WTC11 (cell line): ENCODE data around the gene TRMU. TPM values are rescaled to one million over a fixed set of nuclear protein-coding genes. Genes with fewer than 3 reads are reported as not detected.
"Not testable (repeated sequence)": the region's sequence is repeated elsewhere in the genome, so short reads cannot be mapped to it uniquely, and the experiment has no call there.

Experiments
- ATAC-seq: fragments of 200-7000 bp; cut with Tn5 transposase; 2 replicates; pipeline ENCODE4 v1.10.0; 2021; ENCODE audit warnings: mild to moderate bottlenecking, moderate library complexity
- CTCF ChIA-PET: fragments of 300-600 bp; sonication (Branson Sonifier 250); formaldehyde crosslinking; loops from one replicate; lab custom pipeline; 2021; ENCODE audit warnings: antibody characterized with exemption; lab: Charles Lee
- POLR2A ChIA-PET: fragments of 350-600 bp; sonication (Branson Sonifier 250); formaldehyde crosslinking; loops from one replicate; lab custom pipeline; 2021; ENCODE audit warnings: antibody characterized with exemption; lab: Charles Lee
- DNase-seq: peaks from one replicate; pipeline ENCODE4 v3.0.0; 2021; ENCODE audit warnings: low spot score
- H3K27ac Mint-ChIP-seq: 2 replicates; pipeline ENCODE4 v1.8.0; 2021; ENCODE audit warnings: mixed read lengths
- H3K27me3 Mint-ChIP-seq: 2 replicates; pipeline ENCODE4 v1.8.0; 2021; ENCODE audit warnings: low read depth, mild to moderate bottlenecking, moderate library complexity, mixed read lengths
- H3K36me3 Mint-ChIP-seq: 2 replicates; pipeline ENCODE4 v1.8.0; 2021; ENCODE audit warnings: mixed read lengths
- H3K4me1 Mint-ChIP-seq: 2 replicates; pipeline ENCODE4 v1.8.0; 2022; ENCODE audit warnings: mixed read lengths
- H3K4me3 Mint-ChIP-seq: 2 replicates; pipeline ENCODE4 v1.8.0; 2021; ENCODE audit warnings: mild to moderate bottlenecking, moderate library complexity, mixed read lengths
- H3K9me3 Mint-ChIP-seq: 2 replicates; pipeline ENCODE4 v1.8.0; 2021; ENCODE audit warnings: mixed read lengths
- ARID4B ChIP-seq: sonication (generic); formaldehyde crosslinking; IDR thresholded peaks from 2 replicates; pipeline ENCODE4 v1.8.0; 2023; ENCODE audit warnings: missing genetic modification reagents, mild to moderate bottlenecking, borderline replicate concordance
- ATF6 ChIP-seq: sonication (generic); formaldehyde crosslinking; IDR thresholded peaks from 2 replicates; pipeline ENCODE4 v1.8.1; 2023; ENCODE audit warnings: mild to moderate bottlenecking, missing genetic modification reagents
- CREB1 ChIP-seq: sonication (generic); formaldehyde crosslinking; IDR thresholded peaks from 2 replicates; pipeline ENCODE4 v1.8.0; 2023; ENCODE audit warnings: mild to moderate bottlenecking, missing genetic modification reagents
- CTCF ChIP-seq: fragments of 200-600 bp; IDR thresholded peaks from 2 replicates; pipeline ENCODE4 v1.8.0; 2022; ENCODE audit warnings: antibody characterized with exemption
- E2F4 ChIP-seq: sonication (generic); formaldehyde crosslinking; IDR thresholded peaks from 2 replicates; pipeline ENCODE4 v1.8.1; 2022; ENCODE audit warnings: low read depth, mild to moderate bottlenecking, moderate library complexity, missing genetic modification reagents, borderline replicate concordance
- EMX1 ChIP-seq: fragments of 250-450 bp; sonication (Bioruptor Pico); IDR thresholded peaks from 2 replicates; pipeline ENCODE4 v1.8.0; 2021; ENCODE audit warnings: mild to moderate bottlenecking
- ETV6 ChIP-seq: sonication (generic); formaldehyde crosslinking; IDR thresholded peaks from 2 replicates; pipeline ENCODE4 v1.8.1; 2022; ENCODE audit warnings: mild to moderate bottlenecking, missing genetic modification reagents
- HMGA2 ChIP-seq: fragments of 250-450 bp; sonication (Bioruptor Pico); IDR thresholded peaks from 2 replicates; pipeline ENCODE4 v1.4.0; 2021; ENCODE audit warnings: mild to moderate bottlenecking, moderate library complexity
- JAZF1 ChIP-seq: fragments of 250-450 bp; sonication (Bioruptor Pico); IDR thresholded peaks from 2 replicates; pipeline ENCODE4 v1.9.0; 2021; ENCODE audit warnings: moderate library complexity, mild to moderate bottlenecking, inconsistent platforms
- MAX ChIP-seq: sonication (generic); formaldehyde crosslinking; IDR thresholded peaks from 2 replicates; pipeline ENCODE4 v1.8.0; 2022; ENCODE audit warnings: mild to moderate bottlenecking, missing genetic modification reagents
- NFYB ChIP-seq: sonication (generic); formaldehyde crosslinking; conservative IDR thresholded peaks from 2 replicates; pipeline ENCODE4 v1.8.0; 2022; ENCODE audit warnings: low read depth, missing genetic modification reagents
- TEAD4 ChIP-seq: sonication (generic); formaldehyde crosslinking; IDR thresholded peaks from 2 replicates; pipeline ENCODE4 v1.8.0; 2022; ENCODE audit warnings: mild to moderate bottlenecking, missing genetic modification reagents
- ZBTB43 ChIP-seq: sonication (generic); formaldehyde crosslinking; IDR thresholded peaks from 2 replicates; pipeline ENCODE4 v1.8.1; 2023; ENCODE audit warnings: mild to moderate bottlenecking, missing genetic modification reagents
- ZNF219 ChIP-seq: sonication (generic); formaldehyde crosslinking; IDR thresholded peaks from 2 replicates; pipeline ENCODE4 v1.8.0; 2023; ENCODE audit warnings: missing genetic modification reagents, mild to moderate bottlenecking, borderline replicate concordance
- ZNF232 ChIP-seq: sonication (generic); formaldehyde crosslinking; IDR thresholded peaks from 2 replicates; pipeline ENCODE4 v1.8.0; 2022; ENCODE audit warnings: mild to moderate bottlenecking, missing genetic modification reagents
- ZNF281 ChIP-seq: sonication (generic); formaldehyde crosslinking; IDR thresholded peaks from 2 replicates; pipeline ENCODE4 v1.8.0; 2023; ENCODE audit warnings: mild to moderate bottlenecking, missing genetic modification reagents
- ZNF396 ChIP-seq: fragments of 250-450 bp; sonication (Bioruptor Pico); IDR thresholded peaks from 2 replicates; pipeline ENCODE4 v1.8.0; 2021; ENCODE audit warnings: mild to moderate bottlenecking, moderate library complexity, borderline replicate concordance
- ZNF425 ChIP-seq: fragments of 250-450 bp; sonication (Bioruptor Pico); conservative IDR thresholded peaks from 2 replicates; pipeline ENCODE4 v1.9.0; 2021; ENCODE audit warnings: mild to moderate bottlenecking
- ZNF671 ChIP-seq: fragments of 250-450 bp; sonication (Bioruptor Pico); IDR thresholded peaks from 2 replicates; pipeline ENCODE4 v1.8.0; 2021; ENCODE audit warnings: mild to moderate bottlenecking
- total RNA-seq: library from RNA; stranded (reverse); gene quantifications from 3 replicates; pipeline ENCODE4 v1.2.3, GENCODE V29; 2021

The TRMU gene
- total RNA-seq, 1 experiment from 2014 or later: 103 TPM

GRCh38 chr22:46394622-46395021 lies 59.1 kb downstream of the TRMU start (continued):
- TF ChIP-seq ARID4B (CRISPR knock-in tag): no peak
- TF ChIP-seq CTCF: no peak

- Mint-ChIP-seq H3K27ac (no peak overlapping the region), H3K4me3 (no peak overlapping the region), H3K27me3 (no peaks in the 10 kb centered on the region), H3K4me1 (0 out of 2 replicates have a peak, but pooled peaks cover 3% of the 10 kb centered on the region), H3K9me3 (no peaks in the 10 kb centered on the region), H3K36me3 (no peaks in the 10 kb centered on the region)
- no peak for TF ChIP-seq TEAD4 (CRISPR knock-in tag)
- no peak for TF ChIP-seq HMGA2 (CRISPR knock-in tag)
- TF ChIP-seq ZBTB43 (CRISPR knock-in tag): no peak
- TF ChIP-seq ZNF425: no peak
- no peak for TF ChIP-seq ZNF396 (CRISPR knock-in tag)
- TF ChIP-seq ATF6 (CRISPR knock-in tag): no peak
- TF ChIP-seq ETV6 (CRISPR knock-in tag): no peak
- no peak for TF ChIP-seq E2F4 (CRISPR knock-in tag)
- TF ChIP-seq EMX1 (CRISPR knock-in tag): no peak
- no peak for TF ChIP-seq JAZF1 (CRISPR knock-in tag)
- no peak for TF ChIP-seq MAX
- no peak for TF ChIP-seq ZNF232 (CRISPR knock-in tag)
- TF ChIP-seq CREB1 (CRISPR knock-in tag): no peak
- no peak for TF ChIP-seq ZNF671
- TF ChIP-seq NFYB (CRISPR knock-in tag): no peak
- TF ChIP-seq ZNF281: no peak
- TF ChIP-seq ZNF219 (CRISPR knock-in tag): no peak
- CTCF ChIA-PET: interaction anchor here (1.5 kb wide), 1 partner anchor 27 kb away, joined by 6 read pairs; no protein-coding TSS in a partner anchor
- POLR2A ChIA-PET: no interaction called here
- ATAC-seq: no peak
- DNase-seq: no peak
These were observed 59.6 kb downstream of the TRMU start for GRCh38 chr22:46395145-46395544.

- H3K36me3 Mint-ChIP-seq, H3K9me3 Mint-ChIP-seq, H3K27ac Mint-ChIP-seq, H3K4me3 Mint-ChIP-seq, DNase-seq, H3K27me3 Mint-ChIP-seq, H3K4me1 Mint-ChIP-seq, ATAC-seq: not testable (repeated sequence)
- ChIA-PET POLR2A (interaction anchor here (0.7 kb wide), 1 partner anchor 50 kb away, joined by 3 read pairs; no protein-coding TSS in a partner anchor), CTCF (interaction anchor here (6.0 kb wide), 1 partner anchor 30 kb away, joined by 39 read pairs; no protein-coding TSS in a partner anchor)
These were observed 61.5 kb downstream of the TRMU start for GRCh38 chr22:46397049-46397448.
